NCI-H2107 treated with DMSO at 0.1 percent for 48 hours (cell line): Measurements from ENCODE around the gene KMT2E.

Source experiments
- DNase-seq: peaks from one replicate; lab custom pipeline; 2025; ENCODE audit not compliant: unreplicated experiment; lab: John Stamatoyannopoulos, UW

Gene KMT2E

DNA sequence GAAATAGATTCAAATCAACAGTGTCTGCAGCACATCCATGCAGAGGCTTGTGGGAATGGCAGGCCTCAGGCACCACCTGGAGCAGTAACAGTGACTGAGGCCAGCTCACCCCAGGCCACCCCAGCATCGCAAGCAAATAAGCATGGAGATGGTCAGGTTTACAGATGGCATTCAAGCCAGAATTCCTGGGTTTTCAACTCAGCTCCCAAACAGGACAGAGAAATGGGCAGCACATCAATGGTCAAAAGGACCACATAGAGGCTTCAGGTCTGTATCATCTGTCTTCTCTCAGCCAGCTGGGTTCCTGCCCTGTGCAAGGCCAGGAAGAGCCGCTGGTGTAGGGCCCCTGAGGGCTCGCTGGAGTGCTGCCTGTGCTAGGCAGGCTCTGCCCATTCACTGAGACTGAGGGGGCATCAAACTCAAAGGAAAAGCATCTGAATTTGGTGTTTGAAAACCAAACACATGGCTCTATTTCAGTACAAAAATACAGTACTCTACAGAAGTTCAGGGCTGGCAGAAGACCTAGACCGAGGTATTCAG lies 112.5 kb downstream of the KMT2E start:
- DNase-seq, result no peak

DNA sequence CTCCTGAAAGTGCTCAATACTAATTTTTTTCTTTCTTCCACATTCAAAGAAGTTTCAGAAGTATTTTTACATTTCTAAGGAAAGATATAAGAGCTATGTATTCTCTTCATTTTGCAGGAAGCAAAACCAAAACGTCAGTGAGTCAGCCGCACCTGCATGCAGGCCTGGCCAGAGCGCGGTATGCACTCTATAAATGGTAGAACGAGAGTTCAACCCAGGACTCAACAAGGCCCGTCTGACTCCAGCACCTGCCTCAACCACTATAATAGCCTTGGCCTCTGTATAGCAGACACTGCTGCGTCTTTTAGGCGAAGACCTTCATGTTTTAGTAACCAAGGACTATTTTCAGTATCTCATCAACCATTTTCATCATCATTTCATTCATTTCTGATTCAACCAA lies 113.2 kb downstream of the KMT2E start:
- no peak for DNase-seq

DNA sequence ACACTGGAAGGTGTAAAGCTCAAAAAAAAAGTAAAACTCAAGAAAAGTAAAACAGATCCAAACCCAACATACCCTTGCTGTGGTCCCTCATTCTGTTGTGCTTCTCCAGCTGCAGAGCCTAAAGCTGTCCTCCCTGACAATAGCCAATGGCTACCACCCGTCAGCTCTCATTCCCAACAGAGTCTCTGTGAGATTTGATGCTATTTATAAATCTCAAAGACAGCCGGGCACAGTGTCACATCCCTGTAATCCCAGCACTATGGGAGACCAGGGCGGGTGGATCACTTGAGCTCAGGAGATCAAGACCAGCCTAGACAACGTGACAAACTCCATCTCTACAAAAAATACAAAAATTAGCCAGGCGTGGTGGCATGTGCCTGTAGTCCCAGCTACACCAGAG lies 116.0 kb downstream of the KMT2E start:
- DNase-seq, result no peak

DNA sequence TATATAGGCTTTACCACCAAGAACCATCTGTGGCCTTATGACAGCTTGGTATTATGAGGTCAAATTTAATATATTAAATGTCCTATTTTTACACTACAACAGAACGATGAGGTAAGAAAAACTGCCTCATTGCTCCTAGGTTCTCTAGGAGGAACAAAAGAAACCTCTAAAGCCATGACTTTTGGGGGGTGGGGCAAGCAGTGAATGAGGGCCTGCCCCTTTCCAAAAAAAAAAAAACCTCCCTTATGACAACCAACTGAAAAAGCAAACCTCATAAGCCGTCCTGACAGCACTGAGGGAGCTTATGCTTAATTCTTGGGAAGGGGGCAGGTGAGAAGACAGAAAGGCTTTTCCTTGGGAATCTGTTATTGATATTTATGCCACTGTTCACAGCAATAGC lies 116.6 kb downstream of the KMT2E start:
- no peak for DNase-seq

DNA sequence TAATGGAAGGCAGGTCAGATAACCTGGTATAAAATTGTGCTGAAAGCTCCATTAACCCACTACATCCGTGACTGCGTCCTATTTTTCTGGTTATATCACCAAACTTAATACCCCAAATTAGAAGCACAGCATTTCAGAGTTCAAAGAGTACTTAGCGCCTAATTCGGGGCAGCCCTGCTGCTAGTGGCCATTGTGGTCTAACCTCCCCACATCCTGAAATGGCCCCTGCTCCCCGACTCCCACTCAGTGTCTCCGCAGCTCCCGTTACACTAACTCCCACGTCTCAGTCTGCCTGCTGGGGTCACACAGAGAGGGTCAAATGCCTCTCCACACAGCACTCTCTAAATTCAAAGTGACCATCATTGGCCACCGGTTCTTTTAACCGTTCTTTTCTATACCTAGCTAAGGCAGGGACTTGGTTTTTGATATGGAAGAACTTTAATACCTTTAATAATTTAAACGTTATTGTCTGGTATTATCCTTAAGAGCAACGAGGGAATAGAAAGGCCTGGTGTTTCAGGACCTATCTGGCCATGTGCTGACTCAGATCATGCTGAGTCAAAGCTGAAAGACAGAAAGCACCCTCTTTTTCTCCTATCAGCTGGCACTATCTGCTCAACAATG lies 117.1 kb downstream of the KMT2E start:
- DNase-seq, result no peak

DNA sequence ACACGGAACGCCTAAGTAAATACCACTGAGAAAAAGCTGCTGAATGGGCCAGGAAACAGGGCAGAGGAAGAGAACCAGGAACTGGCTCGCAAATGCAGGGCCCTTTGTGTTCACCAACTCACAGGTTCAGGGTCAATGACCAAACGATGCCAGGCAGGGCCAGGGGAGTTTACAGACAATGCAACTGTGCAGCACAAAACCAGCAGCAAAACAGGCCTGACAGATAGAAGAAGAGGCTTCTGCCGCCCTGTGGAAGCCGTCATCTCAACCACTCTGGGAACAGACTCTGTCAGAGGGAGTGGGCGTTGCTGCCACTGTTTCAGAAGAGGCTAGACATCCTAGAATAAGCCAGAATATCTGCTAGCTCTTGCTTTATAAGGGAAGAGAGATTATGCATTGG lies 117.9 kb downstream of the KMT2E start:
- no peak for DNase-seq

DNA sequence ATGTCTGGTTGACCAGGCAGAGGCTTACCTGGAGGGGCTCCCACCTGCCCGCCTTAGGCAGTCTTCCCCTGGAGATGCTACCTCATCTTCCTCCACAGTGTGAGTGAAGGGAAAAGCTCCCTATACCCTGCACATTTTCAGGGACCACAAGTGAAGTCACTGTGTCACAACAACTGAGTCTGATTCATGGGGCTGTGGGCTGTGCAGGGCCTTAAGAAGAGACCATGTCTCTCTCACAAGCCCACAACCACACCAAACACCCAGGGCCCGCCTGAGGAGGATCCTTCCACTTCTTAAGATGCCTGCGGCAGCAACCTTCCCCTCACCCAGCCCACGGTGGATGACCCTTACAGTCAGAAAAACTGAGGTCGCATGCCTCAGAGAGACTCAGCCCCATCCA lies 118.3 kb downstream of the KMT2E start:
- no peak for DNase-seq

DNA sequence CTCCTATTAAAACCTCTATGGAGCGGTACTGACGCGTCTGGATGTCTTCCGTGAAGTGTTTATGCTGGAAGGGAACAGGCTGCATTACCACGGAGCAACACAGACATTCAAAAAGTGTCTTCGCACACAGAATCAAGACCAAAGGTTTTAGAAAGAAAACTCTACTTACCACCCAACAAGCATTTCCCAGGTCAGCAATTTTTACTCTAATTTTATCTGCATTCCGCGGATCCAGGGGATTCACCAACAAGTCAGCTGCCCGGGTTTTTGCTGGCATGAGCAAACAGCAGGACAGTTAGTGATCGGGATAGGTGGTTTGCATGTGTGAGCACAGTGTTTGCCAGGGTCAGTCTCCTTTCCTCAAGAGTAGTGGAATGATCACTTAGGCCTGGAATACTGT lies 118.8 kb downstream of the KMT2E start:
- no peak for DNase-seq

DNA sequence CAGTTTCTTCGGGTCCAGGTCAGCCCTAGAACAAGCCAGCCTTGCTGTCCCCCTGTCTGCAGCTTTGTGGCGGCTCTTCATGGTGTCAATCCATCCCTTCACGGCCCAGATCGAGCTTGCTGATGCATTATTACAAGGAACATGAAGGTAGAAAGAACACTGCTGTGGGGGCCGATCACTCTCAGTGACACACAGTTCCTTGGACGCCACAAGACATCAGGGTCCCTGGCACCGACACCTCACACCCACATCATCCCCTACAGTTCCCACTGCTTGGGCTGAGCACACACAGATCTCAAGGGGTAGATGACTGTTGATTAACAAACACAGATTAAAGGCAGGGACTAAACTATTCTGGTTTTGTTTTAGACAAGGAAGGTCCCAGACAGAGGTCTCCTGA lies 119.4 kb downstream of the KMT2E start:
- DNase-seq, result no peak

DNA sequence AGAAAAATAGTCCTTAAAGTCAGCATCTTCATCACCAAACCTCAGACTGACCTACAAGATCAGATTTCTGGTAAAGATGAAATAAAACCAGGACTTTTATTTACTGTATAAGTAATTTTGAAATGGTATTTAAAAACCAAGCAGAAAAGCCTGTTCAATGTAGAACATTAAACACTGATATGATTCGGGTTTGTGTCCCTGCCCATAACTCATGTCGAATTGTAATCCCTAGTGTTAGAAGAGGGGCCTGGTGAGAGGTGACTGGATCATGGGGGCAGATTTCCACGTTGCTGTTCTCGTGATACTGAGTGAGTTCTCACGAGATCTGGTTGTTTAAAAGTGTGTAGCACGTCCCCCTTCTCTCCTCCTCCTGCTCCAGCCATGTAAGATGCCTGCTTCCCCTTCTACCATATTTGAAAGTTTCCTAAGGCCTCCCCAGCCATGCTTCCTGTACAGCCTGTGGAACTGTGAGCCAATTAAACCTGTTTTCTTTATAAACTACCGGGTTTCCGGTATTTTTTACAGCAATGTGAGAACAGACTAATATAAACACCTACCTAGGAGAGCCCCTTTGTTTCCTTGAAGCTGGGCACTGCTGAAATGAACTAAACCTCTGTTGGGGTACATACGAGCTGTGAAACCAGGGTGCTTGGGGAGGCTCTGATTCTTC lies 120.1 kb downstream of the KMT2E start:
- no peak for DNase-seq

DNA sequence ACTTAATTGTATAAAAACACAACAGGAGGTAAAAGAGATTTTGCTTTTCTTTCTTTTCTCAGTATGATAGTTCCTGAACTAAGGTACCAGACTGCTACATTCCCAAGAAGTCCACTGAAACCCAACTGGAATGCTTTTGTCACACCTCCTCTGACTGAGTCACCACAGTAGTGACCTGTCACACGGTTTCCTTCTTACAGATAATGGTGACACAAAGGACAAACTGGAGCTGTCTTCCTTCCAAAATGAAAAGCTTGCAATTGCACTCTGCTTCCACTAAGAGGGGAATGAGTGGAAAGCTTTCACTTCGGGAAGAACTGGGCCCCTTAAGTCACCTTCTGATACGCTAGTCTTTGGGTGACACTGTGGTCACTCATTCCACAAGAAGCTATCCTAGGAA lies 122.2 kb downstream of the KMT2E start:
- no peak for DNase-seq

DNA sequence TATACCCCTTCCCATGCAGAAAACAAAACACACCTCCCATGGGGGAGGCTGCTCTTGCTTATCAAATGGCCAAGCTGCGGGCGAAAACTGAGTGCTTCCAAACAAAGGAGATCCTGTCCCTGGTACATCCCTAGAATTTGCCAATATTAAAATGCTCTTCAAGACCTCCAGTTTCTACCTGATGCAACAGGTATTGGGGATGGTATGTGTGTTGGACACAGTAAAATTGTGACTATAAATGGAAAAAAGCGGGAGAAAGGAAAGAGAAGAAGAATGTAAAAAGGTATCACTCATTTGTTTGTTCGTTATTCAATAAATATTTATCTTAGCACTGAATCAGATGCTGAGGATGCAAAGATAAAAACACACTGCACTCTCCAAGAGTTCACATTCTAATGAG lies 123.9 kb downstream of the KMT2E start:
- DNase-seq, result no peak

DNA sequence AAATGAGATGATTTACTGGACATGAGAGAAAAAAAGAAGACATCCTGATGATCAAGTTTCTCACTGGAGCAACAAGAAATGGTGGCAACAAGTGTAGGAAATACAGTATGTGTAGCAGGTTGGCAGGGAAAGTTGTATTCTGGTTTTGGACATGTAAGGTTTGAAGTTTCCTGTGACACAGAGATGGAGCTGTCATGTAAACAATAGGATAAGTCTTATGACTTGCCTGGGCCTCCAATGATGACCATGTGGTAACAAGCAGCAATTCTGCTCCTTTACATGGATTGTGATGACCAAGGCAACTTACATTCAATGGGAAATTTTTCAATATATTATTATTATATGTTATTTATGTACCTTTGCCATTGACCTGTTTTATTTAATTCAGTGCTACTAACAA lies 125.4 kb downstream of the KMT2E start:
- no peak for DNase-seq

DNA sequence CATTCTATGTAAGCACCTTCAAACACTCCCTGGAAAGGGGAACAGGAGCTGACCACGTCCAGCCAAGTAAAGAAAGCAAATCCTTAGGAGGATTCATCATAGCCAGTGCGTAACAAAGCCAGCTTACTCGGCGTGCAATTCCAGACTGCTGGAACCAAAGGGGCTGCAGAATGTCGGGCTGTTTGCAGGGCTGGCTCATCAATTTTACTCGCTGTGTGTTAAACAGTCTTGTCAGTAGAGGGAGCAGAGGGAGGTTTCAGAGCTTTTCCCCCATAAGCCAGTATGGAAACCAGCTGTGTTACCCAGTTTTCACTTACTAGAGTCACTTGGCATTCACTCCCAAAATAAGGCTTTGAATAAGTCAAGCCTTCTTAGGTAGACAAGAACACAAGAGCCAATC lies 127.1 kb downstream of the KMT2E start:
- no peak for DNase-seq

DNA sequence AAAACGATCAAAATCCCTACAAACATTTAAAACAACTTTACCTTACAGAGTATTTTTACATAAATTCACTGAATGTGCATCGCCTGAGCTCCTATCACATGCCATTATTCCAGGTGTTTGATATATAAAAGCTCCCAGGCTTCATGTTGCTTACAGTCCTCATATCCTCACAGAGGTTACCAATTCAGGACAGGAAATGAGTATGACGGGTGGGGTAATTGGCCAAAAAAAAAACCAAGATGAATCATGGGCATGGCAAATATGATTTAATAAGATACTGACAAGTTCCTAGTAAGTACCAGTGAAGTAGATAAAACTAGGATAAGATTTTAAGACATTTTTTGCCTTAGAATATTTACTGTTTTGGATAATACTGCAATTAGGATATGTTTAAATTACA lies 135.8 kb downstream of the KMT2E start:
- no peak for DNase-seq

DNA sequence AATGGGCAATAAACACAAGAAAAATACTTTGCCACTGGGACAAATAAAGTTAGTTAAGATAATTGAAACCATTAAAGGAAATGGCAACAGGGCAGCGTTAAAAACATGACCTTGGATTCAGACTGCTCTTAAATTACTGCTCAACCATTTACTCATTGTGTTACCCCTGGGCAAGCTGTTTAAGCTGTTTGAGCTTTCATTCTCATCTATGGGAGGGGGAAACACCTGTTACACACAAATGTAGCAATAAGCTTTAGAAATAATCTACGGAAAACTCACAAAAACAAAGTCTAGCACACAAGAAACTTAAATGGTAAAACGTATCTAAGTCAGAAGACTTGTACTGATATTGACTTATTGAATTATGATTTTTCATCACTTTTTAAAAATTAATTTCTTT lies 137.1 kb downstream of the KMT2E start:
- no peak for DNase-seq

DNA sequence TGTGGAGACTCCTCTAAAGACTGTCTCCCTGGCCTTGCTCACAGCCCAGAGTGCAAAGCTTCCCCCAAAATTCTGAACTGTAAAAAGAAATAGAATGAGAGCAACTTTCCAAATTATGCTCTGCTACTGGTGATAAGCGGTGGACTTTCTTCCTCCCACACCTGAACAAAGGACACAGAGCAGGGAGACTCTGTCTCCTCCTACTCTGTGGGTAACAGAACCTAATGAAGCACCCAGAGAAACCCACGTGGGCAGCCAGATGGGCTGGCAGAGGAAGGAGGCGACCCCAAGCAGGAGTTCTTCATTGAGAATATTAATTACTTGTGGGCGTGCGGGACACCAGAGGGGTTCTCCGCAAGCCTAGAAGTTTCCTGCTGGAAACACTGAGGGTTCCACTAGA lies 139.5 kb downstream of the KMT2E start:
- DNase-seq, result no peak

DNA sequence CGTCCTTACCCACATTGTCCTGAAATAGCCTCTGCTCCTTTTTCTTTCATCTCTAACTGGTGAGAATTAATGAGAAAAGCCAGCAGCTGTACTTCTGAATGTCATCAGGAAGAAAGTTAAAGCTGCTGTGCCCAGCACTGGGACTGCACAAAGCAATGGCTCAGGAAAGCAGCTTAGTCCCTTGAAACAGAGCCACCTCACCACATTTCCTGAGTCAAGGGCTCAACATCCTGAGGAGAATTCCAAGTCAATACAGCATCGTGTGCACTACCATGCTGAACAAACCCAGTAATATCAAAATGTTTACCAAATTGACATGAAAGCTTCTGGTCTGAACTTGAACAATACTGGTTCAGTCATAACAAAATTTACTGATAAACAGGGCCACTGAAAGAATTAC lies 140.1 kb downstream of the KMT2E start:
- DNase-seq, result no peak

DNA sequence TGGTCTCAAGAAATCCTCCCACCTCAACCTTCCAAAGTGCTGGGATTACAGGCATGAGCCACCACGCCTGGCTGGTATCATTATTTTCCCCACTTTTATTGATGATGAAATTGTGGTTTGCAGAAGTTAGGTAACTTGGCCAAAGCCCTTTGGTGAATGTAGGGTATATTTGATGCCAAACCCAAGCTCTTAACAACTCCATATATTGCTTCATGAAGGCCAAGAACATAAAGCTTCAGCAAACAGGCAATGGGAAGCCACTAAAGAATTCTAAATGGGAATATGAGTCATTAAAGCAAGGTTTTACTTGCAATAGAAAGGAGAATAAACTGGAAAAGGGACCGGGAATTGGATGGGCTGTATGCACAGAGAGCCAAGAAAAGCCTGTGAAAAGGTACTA lies 142.7 kb downstream of the KMT2E start:
- no peak for DNase-seq

DNA sequence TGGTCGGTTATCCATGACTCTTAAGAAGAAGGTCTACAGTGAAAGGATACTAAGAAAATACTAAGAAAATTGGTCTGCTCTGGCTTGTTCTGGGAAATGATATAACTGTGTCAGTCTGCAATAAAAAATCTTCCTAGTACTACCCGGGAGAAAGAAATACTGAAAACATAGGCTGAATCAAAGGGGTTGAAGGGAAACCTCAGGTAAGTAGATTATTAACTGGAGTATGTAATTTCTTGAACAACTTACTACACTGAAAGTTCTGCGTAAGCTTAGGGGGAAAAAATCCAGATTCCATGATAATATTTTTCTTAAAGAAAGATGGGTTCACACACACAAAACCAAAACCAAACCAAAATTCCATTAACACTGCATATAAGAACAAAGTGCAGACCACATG lies 143.3 kb downstream of the KMT2E start:
- no peak for DNase-seq

DNA sequence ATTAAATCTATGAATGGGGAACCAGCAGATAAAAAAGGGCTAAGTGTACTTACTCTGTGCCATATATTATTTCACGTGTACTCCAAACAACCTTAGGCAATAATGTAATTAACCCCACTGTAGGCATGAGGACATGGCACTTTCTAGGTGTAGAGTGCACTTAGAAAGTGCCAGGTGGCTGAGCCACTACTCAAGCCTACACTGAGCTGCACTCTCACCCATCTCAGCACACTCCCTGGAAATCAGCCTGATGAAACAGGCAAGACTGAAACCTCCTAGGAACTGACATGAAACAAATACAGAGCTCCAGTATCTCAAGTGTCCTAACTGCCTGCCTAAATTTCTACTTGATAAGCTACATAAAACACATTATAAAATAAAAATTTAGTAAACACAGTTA lies 147.4 kb downstream of the KMT2E start:
- DNase-seq, result peak; percentile 7
